Measurements from ENCODE around the gene SLCO1B1. TPM values are rescaled to one million over a fixed set of nuclear protein-coding genes. Genes with fewer than 3 reads are reported as not detected.
A peak's percentile ranks its signal among the peaks of the same experiment; 100 is the strongest.

SLCO1B1 gene
- total RNA-seq, 1 donor from 2014 or later = not detected

GRCh38 chr12:21221072-21221471, 90.1 kb downstream of the SLCO1B1 start:
- no peak for DNase-seq

DNA sequence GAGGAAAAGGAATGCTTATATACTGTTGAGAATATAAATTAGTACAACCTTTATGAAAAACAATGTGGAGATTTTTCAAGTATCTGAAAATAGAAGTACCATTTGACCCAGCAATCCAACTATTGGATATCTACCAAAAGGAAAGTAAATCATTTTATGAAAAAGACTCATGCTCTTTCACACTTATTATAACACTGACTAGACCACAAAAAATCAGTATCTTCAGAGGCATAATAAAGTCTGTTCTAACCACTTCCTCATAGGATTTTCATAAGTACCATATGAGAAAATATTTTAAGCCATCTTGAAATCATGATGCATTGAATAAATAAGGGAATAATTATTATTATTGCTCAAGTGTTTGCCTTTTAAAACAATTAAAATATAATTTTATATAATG, 90.8 kb downstream of the SLCO1B1 start:
- no peak for DNase-seq

DNA sequence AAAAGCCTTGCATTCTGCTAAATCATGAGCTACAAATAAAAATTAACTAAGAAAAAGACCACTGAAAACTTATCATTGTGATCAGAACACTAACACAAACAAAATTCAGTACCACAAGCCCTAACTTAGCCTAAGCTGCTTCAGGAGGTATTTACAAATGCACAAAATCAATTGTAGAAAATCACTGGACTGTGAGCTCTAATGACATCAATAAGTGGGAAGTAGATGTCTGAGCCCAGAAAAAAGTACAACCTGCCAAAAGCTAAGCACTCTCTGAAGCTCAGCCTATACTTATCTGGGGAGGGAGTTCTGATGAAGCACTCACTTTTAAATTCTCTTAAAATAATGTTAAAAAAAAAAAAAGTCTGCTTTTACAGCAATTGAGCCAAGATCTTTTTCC, 92.9 kb downstream of the SLCO1B1 start:
- no peak for DNase-seq

DNA sequence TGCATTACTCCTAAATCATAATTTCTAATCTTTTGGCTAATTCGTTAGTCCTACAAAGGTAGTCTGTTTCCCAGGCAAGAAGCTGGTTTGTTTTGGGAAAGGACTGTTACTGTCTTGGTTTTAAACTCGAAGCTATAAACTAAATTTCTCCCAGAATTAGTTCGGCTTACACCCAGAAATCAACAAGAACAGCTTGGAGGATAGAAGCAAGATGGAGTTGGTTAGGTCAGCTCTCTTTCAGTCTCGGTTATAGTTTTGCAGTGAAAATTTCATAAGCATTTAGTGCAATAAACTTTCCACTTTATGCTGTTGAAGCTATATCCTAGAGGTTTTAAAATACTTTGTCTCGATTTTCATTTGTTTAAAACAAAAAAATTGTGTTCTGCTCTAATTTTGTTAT, 103.4 kb downstream of the SLCO1B1 start:
- no peak for DNase-seq

- DNase-seq = no peak
These were observed 108.9 kb downstream of the SLCO1B1 start for GRCh38 chr12:21239866-21240265.

GRCh38 chr12:21248679-21249078, 117.7 kb downstream of the SLCO1B1 start:
- peak; percentile 16 for DNase-seq

DNA sequence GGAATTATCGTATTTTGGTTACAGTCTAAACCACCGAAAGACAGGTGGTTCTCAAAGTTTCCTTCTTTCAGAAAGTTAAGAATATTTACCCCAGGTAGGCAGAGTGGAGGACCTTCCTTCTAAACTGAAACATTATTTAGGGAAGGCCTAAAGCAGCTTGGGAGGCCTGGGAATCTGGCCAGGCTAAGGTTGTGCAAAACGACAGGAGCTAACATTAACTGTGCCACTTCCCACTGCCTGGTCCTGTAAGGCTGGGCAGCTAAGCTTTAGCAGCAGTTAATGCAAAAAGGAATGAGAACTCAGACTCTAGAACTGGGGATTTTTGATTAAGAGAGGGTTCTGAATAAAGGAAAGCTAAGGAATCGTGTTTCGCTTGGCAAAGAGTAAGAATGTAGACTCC, 121.1 kb downstream of the SLCO1B1 start:
- DNase-seq = no peak

DNA sequence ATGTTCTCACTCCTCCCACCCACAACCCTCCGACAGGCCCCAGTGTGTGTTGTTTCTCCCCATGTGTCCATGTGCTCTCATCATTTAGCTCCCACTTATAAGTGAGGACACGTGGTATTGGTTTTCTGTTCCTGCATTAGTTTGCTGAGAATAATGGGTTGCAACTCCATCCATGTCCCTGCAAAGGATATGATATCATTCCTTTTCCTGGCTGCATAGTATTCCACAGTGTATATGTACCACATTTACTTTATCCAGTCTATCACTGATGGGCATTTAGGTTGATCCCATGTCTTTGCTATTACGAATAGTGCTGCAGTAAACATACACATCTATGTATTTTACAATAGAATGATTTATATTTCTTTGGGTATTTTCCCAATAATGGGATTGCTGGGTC, 126.2 kb downstream of the SLCO1B1 start:
- no peak for DNase-seq

- DNase-seq = no peak
These were observed 133.2 kb downstream of the SLCO1B1 start for GRCh38 chr12:21264232-21264631.

- no peak for DNase-seq
These were observed 134.9 kb downstream of the SLCO1B1 start for GRCh38 chr12:21265932-21266331.

DNA sequence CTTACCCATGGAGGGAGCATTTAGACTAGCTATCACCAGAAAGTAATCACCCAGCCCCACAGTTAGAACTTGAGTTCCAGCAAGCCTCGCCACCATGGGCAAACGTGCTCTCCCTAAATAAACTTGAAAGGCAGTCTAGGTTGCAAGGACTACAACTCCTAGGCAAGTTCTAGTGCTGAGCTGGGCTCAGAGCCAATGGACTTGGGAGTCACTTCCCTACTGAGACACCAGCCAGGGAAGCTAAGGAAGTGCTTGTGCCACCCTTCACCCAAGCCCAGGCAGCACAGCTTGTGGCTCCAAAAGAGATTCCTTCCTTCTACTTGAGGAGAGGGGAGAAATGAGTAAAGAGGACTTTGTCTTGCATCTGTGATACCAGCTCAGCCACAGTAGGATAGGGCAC, 145.8 kb downstream of the SLCO1B1 start:
- DNase-seq = no peak

Other genes with a start within 250 kb of the SLCO1B1 start
- gene SLCO1A2, start 203.7 kb downstream of the SLCO1B1 start, total RNA-seq = 0.10 TPM
- gene IAPP, start 241.7 kb downstream of the SLCO1B1 start, total RNA-seq = not detected